GM12872 (cell line): ENCODE measurements around the gene CT47A1.
"Not testable (repeated sequence)": the region's sequence is repeated elsewhere in the genome, so short reads cannot be mapped to it uniquely, and the experiment has no call there.

Source experiments
- TF ChIP-seq, protein P1 (sequence below): IDR thresholded peaks from 3 replicates; pipeline ENCODE4 v1.5.1; 2011; ENCODE audit warnings: low read depth, mild to moderate bottlenecking, low read length, moderate library complexity; ENCODE audit not compliant: insufficient read depth

CT47A1 gene

DNA sequence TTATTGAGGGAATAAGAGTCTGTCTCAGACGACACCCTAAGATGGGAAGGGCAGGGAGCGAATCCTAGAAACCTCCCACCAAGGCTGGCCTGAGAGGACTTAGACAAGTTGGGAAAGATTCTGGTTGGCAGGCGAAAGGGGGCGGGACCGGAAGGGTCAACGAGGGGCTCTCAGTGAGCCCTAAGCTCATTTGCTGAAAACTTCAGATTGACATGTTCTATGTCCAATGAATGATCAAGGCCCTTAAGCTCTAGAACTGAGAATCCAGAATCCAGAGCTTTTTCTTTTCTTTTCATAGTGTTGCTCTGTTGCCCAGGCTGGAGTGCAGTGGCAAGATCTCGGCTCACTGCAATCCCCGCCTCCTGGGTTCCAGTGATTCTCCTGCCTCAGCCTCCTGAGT lies at the start of gene CT47A1:
Gene CT47A1 (minus strand): TSS at position 101 of the 400 bp plus-strand sequence. CDS start 231 bp downstream, outside the sequence.
- TF ChIP-seq, protein P1, sequence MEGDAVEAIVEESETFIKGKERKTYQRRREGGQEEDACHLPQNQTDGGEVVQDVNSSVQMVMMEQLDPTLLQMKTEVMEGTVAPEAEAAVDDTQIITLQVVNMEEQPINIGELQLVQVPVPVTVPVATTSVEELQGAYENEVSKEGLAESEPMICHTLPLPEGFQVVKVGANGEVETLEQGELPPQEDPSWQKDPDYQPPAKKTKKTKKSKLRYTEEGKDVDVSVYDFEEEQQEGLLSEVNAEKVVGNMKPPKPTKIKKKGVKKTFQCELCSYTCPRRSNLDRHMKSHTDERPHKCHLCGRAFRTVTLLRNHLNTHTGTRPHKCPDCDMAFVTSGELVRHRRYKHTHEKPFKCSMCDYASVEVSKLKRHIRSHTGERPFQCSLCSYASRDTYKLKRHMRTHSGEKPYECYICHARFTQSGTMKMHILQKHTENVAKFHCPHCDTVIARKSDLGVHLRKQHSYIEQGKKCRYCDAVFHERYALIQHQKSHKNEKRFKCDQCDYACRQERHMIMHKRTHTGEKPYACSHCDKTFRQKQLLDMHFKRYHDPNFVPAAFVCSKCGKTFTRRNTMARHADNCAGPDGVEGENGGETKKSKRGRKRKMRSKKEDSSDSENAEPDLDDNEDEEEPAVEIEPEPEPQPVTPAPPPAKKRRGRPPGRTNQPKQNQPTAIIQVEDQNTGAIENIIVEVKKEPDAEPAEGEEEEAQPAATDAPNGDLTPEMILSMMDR = not testable (repeated sequence)

DNA sequence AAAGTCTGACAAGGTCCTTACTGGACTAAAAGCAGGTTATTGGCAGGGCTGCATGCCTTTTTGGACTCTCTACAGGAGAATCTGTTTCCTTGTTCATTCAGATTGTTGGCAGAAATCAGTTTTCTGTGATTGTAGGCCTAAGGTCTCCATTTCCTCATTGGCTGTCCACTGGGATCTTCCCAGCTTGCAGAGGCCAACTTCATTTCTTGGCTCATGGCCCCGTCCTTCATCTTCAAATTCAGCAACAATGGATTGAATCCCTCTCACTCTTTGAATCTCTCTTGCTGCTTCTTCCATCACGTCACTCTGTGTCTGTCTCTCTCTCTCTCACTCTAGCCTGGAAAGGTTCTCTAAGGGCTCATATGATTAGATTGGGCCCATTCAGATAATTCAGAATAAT lies 47.0 kb upstream of the CT47A1 start:
- TF ChIP-seq, protein P1 = no peak

DNA sequence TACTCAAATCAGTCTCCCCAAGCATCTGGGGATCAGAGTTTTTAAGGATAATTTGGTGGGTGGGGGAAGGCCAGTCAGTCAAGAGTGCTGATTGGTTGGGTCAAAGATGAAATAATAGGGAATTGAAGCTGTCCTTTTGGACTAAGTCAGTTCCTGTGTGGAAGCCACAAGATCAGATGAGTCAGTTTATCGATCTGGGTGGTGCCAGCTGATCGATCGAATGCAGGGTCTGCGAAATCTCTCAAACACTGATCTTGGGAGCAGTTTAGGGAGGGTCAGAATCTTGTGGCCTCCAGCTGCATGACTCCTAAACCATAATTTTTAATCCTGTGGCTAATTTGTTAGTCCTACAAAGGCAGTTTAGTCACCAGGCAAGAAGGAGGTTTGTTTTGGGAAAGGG lies 44.5 kb upstream of the CT47A1 start:
- TF ChIP-seq, protein P1 = no peak

DNA sequence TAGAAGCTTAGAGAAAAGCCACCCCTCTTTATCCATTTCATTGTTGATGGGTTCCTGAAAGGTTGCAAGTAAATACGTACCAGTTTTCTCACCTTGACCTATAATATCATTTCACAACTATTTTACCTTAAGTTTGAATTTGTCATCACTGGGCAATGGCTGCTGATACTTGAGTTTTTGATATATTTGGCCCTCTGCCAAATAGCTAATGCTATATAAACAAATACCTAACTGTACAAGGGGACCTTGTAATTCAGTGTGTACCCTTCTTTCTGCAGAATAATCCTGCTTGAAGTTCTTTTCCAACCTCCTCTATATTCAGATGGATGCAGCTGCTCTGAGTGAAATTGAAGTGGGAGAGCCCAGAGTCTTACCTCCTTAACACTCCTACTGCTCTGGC lies 42.9 kb upstream of the CT47A1 start:
- TF ChIP-seq, protein P1 = no peak

DNA sequence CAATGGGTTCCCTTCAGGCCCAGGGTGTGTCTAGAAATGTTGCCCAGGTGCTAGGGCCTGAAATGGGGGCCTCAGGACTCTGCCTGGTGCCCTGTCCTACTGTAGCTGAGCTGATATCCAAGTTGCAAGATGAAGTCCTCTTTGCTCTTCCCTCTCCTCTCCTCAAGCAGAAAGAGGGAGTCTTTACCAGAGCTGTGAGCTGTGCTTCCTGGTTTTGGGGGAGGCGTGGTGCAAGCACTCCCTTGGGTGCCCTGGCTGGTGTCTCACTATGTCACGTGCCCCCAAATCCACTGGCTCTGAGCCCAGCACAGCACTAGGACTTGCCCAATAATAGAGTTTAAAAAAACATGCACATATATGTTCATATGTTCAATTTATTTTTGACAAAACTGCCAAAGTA lies 29.3 kb upstream of the CT47A1 start:
- TF ChIP-seq, protein P1 = no peak

DNA sequence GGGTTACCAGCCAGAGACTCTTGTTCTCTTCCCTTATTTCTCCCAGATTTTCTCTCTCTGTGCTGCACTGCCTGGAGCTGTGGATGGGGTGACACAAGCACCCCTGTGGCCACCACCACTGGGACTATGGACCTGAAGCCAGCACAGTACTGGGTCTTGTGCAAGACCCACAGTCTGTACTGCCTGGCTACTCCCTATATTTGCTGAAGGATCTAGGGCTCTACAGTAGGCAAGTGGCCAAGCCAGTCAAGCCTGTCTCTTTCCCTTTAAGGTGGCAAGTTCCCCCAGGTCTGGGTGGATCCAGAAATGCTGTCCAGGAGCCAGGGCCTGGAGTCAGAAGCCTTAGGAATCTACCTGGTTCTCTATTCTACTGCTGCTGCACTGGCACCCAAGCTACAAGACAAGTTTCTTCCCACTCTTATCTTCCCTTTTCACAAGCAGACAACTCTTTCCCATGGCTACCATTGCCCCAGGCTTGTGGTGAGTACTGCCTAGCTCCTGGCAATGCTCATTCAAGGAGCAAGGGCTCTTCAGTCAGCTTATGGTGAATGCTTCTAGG lies 28.4 kb upstream of the CT47A1 start:
- TF ChIP-seq, protein P1 = no peak

DNA sequence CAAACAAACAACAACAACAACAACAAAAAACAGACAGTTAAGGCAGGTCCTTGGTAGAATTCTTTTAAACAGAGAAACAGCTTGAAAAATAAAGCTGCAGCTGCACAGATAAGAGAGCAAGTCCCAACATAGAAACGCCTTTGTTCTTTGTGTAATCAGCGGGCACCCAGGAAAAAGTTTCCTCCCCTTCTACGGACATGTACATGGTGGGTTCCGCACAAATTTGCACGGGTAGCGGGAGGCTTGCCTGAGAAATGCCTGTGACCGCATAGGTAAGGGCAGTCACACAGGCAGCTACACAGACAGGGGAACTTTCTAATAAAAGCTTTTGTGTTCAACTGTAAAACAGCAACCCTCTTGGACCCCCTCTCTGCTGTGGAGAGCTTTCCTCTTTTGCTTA lies 25.7 kb upstream of the CT47A1 start:
- TF ChIP-seq, protein P1 = no peak
